Kasumi-1 (cell line): ENCODE data around the gene MDFIC2.
A peak's percentile ranks its signal among the peaks of the same experiment; 100 is the strongest.
"Not testable (repeated sequence)": the region's sequence is repeated elsewhere in the genome, so short reads cannot be mapped to it uniquely, and the experiment has no call there.

Source experiments
- DNase-seq, 2 experiments: peaks; one replicate each; lab custom pipeline; 2025; lab: John Stamatoyannopoulos, UW

MDFIC2 gene

DNA sequence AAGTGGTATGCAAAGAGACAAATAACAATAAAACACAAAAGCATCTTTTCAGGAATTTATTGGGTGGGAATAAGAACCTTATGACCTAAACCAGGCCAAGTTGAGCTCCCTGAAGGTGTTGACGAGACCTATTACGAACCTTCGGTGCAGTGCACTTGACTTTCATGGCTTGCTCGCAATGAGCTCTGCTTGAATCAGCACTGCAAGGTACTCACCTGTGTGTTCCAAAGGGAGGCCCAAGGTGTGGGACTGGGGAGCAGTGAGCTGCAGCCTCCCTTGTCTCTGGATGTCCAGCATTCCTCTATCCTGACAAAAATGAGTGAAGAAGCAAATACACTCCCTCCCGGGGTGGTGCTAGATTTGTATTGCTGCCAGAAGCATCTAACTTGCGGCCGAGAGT lies at the start of gene MDFIC2:
Gene MDFIC2, minus strand, starts transcription at position 303 of the 400 bp plus-strand sequence. CDS start 665 bp downstream, outside the sequence.
- no peak for DNase-seq

DNA sequence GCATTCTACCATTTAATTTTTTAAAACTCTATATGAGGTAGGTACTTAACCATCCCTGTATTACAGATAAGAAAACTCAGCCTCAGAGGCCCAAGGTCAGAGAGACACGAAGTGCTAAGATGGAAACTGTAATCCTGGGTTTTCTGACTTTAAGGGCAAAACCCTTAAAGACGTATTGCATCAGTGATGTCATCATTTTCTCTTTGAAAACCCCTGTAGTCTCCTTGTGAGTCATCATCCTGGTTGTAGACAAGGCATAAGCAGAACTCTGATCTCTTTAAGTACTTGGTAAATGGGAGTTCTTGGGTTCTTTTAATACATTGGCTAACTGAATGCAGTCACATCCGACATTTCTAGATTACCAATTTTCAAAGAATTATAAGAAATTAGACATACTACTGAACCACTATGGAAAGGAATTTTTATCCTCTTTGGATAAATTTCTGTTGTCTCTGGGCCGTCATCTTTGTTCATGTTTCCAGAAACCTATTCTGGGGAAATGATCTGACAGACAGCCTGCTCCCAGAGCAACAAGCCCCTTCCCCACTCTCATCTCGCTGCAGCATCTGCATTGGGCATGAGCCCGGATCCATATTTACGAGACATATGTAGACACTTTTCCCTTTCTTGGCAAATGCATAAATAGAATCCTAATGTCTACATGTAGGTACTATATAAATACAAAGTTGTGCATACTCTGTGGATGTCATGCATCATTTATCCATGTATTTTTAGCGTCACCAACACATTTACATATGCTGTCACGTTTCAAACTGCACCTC lies 48.7 kb upstream of the MDFIC2 start:
- DNase-seq, result peak; percentile 29

DNA sequence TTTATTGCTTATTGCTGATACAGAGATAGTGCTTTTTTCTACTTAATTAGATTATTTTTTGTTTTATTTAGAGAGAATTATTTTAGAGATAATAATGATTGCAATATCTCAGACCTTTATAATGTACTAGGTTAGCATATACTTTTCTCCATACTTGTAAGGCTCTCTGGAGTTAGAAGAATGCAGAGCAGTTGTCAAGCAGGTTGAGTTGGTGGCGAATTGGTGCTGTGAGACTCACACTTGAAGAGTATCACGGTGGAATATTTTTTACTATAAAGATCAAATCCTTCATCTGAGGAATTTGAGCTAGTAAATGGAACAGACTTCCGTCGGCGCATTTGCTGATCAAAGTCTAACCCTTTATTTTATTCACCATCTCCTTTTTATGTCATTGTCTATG lies 47.3 kb upstream of the MDFIC2 start:
- no peak for DNase-seq

DNA sequence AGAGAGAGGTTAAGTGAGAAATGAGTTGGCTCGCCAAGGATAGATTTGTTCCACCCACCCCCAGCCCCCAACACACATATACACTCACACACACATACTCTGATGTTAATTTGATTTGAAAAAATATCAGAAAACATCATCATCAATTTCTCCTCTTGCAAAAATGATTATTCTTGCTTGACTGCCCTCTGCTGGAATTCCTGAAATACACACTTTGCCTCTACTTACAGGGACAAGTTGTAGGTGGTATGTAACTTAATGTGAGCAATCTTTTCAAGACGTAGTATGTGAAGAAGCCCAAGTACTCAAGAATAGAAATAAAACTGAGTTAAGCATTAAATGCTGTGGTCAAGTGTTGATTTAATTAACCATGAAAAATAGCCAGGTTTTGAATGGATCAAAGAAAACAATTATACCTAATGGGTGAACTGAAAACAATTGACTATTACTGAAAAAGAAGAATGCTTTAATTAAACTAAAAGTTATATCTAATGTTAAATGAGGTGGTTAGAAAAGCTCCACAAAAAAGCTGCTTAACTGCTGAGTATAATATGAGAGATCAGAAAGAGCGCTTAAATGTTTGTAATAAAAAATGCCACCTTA lies 46.6 kb upstream of the MDFIC2 start:
- peak; percentile 72 to 76 for DNase-seq

DNA sequence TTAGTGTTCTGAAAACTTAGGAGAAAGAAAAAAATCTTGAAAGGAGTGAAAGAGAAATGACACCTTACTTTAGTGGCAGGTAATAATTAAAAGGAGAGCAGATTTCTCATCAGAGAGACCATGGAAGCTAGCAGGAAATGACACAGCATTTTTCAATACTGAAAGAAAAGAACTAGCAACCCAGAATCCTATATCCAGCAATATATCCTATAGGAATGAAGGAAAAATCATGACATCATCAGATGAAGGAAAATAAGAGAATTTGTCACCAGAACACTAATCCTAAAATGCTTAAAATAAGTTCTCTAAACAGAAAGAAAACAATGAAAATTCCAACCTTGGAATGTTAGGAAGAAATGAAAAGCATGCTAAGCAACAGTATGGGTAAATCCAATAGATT lies 39.8 kb upstream of the MDFIC2 start:
- DNase-seq, result no peak

DNA sequence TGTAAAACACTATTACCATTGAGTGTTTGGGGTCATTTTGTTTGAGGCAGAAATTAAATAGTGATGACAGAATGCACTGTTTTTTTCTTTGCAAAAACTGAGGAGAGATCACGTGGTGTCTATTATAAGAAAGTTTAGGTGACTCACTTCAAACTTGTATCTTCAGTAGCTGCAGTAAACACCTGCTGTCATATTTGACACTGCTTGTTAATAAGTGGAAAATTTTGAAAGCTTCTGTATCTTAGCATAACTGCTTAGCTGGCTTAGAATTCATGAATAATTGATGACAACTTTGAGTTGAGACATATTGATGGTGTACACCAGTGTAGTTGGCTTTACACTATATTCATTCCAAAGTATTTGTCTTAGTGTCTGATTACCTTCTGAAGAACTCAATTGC lies 29.7 kb upstream of the MDFIC2 start:
- no peak for DNase-seq

DNA sequence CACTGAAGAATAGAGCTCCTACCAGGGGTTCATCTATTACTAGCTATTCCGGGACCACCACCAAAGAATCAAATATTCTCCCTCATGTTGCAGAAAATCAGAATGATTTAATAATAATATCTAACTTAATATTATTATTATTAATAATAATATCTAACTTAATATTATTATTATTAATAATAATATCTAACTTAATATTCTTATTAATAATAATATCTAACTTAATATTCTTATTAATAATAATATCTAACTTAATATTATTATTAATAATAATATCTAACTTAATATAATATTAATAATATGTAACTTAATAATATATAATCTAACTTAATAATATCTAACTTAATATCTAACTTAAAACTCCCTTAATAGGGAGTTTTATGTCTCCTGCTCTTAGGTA lies 24.4 kb upstream of the MDFIC2 start:
- not testable (repeated sequence) for DNase-seq

DNA sequence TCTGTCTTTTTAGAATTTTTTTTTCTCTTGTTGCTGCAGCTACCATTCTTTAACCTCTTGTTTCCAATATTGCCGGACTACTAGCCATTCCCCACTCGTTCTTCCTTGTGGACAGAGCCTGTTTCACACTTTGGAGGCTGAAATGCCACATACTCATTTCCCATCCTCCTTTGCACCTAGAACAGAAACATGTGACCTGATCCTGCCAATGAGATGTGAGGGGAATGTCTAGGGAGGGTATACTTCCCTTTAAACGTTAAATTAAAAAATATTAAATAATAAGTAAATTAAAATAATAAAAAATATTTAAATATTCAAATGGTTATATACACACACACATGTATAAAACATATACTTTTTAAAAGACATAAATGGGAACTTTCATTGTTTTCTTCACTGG lies 20.6 kb upstream of the MDFIC2 start:
- no peak for DNase-seq

DNA sequence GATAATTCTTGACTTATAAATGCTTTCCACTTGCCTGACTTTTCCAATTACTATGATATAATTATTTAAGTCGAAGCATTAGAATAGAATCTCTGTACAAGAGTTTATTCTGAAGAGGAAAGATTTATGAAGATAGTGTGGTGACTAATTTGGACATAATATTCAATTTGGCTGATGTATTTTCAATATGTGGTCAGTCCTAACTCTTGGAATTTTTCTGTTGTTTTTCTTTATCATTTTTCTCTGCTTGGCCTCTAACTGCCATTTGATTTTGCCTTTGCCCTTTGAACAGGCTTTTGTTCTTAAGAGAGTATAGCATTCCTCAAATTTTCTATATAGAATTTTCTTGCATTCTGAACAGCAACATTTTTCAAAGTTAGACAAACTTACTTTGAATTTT lies 2.6 kb upstream of the MDFIC2 start:
- no peak for DNase-seq

DNA sequence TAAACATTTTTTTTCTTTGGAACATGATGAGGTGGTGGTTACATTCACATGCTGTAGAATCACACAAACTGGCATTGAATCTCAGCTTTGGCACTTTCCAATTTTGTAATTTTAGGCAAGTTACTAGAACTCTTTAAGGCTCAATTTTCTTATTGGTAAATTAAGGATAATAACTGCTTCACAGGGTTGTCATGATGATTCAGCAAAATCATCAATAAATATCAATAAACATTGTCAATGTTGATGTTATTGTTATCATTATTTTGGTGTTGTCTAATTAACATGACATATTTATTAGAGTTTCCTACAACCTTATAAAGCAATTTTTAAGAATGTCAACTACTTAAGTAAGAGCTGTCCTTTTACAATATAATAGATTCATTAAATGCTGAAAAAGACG lies 1.6 kb downstream of the MDFIC2 start:
- no peak for DNase-seq

DNA sequence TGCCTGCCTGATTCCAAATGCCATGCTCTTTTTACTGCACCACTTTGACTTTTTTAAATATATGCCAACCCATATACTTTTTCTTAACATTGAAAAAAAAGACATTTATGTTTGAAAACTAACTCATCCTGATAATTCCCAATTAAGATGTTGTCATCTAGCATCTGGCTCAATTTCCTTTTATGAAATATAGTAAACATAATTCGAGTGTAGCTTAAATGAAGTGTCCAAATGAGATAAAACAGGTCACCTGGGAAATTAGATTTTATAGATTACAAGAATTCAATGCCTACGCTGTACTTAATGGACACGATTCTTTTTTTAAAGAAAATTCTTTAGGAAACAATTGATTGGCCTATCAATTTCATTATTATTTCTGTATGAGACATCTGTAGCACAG lies 2.8 kb downstream of the MDFIC2 start:
- DNase-seq, result no peak

DNA sequence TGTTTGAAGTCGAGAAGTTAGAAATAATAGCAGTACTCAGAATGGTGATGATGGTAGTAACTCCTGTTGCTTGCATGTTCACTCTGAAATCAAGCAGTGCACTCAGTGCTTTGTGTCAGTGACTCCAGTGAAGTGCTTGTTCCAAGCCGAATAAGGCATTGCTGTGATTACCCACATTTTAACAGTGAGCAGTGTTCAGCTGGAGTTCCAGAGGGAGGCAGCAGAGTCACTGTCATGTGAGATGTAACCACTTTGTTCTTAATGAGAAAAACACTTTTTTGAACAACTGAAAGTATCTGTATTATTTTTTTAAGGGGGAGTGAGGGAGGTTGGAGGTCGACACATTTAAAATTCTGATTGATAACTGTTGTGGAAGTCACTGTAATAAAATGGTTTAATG lies 3.7 kb downstream of the MDFIC2 start:
- DNase-seq, result peak; percentile 50 to 53

DNA sequence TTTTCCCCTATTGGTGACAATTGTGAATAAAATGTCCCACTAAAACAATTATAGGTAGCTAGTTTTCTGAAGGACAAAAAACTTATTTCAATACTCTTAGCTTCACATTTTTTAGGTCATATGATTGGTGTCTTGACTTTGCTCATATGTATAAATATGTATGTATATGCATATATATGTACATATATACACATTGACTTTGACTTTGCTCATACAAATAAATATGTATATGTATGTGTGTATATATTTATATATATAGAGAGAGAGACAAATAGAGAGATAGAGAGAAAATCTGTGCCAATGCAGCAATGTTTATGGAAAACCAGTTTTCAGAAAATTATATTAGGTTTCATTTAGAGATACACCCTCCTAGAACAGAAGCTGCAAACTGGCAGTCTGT lies 5.7 kb downstream of the MDFIC2 start:
- DNase-seq, result no peak

DNA sequence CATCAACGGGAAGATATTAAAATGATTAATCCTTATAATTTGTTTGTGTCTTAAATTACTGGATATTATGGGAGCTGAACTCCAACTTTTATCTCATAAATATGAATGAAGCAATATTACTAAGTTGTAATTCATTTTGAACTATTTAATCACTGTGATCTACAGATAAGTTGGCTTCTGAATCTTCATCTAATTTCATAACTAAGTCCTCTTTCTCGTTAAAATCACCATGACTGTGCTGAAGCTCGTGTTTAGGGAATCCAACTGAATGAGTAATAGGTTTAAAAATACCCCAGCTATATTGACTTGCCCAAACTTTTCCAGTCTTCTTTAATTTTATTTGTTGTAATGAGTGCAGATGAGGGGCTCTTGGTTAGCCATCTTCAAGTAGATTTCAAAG lies 14.1 kb downstream of the MDFIC2 start:
- DNase-seq, result no peak

DNA sequence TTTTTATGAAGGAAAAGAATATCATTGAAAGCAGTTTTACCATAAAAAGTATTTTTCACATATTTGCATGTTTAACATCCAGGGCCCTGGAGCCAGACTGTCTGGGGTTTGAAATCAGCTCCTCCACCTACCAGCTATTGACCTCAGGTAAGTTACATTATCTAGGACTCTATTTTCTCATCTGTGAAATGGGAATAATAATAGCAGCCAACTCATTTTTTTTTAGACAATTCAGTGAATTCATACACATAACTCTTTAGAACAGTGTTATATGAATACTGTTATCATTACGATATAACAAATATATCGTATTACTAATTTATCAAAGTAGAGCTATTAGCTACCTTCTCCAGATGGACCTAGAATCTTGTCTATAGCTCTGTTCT lies 21.3 kb downstream of the MDFIC2 start:
- no peak for DNase-seq

DNA sequence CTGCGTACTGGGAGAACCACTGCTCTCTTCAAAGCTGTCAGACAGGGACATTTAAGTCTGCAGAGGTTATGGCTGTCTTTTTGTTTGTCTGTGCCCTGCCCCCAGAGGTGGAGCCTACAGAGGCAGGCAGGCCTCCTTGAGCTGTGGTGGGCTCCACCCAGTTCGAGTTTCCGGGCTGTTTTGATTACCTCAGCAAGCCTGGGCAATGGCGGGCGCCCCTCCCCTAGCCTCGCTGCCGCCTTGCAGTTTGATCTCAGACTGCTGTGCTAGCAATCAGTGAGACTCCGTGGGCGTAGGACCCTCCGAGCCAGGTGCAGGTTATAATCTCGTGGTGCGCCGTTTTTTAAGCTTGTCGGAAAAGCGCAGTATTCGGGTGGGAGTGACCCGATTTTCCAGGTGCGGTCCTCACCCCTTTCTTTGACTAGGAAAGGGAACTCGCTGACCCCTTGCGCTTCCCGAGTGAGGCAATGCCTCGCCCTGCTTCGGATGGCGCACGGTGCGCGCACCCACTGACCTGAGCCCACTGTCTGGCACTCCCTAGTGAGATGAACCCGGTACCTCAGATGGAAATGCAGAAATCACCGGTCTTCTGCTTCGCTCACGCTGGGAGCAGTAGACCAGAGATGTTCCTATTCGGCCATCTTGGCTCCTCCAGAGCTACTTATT lies 21.9 kb downstream of the MDFIC2 start:
- DNase-seq, result not testable (repeated sequence)

DNA sequence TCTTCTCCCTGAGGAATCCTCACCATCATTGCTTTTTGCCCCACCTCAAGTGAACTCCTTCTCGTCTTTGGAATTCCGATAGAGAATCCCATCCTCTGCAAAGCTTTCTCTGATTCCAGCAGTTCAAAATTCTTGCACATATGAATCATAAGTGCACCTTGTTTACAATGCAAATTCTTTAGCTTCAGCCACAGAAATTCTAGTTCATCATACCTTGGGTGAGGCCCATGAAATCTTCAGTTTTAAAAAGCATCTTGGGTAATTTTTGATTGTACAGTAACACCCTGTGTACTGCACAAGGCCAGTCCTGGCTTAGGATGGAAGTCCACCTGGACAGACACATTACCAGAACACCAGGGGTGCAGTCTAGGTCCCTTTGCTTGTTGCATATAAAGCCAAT lies 30.8 kb downstream of the MDFIC2 start:
- no peak for DNase-seq

DNA sequence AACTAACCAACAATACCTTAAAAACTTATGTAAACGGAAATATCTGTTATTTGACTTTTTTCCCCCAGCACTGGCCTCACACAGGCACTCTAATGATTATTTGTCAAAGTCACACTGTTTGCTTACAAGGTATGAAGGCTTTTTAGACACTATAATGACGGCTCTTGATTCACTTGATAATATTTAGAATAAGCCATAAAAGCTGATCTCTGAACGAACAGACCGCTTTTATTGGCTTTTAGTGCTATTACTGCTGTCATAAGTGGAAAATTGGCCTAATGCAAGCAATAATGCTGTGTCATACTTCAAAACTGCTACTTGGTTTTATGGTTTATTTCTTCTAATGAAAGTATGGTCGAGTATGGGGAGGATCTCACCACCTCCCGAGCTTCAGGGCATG lies 35.1 kb downstream of the MDFIC2 start:
- DNase-seq, result no peak

DNA sequence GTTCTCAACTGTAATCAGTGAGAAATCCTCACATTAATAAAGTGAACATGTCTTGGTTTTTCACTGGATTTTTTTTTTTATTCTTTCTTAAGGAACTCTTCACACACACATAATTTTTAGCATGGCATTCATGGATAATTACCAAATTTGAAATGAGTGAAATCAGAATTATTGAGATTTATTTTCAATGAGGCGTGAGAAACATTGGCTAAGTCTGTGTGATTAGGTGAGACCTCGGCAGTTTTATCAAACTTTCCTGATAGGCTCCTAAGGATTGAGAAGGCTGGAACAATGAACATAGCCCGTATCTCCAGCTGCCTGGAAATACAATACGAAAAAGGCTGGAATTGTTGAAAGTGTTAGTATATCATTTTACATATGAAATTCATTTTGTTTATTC lies 35.5 kb downstream of the MDFIC2 start:
- no peak for DNase-seq

DNA sequence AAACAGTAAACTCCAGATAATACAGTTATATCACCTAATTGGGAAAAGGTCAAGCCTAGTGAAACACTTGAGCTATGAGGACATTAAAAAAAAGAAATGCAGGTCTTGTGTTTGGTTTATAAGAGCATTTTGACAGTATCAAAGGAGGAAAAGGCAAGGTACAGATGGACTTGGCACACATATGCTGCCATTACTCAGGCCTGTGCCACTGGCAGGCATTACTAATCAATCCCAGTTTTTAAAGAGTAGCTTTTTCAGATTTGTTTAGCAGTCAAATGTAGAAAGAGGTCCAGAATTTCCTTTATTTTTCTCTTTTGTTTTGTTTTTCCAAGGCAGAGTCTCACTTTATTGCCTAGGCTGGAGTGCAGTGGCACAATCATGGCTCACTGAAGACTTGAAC lies 38.9 kb downstream of the MDFIC2 start:
- DNase-seq, result no peak

DNA sequence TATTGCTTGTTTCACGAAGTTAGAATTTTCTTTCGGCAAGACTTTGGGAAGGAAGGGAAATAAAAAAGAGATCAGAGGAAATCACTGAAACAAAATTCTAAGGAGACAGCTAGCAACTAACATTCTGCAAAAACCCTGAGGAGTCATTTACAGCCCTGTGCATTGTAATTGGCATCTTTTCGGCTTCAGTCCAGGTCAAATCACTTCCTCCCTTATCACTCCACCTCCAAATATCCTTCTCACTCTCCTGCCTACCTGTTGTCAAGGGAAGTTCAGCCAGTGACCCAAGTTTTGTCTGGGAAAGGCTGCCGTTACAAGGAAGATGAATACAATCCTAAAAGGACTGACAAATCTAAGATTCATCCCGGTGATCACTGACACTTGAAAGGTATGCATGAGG lies 39.6 kb downstream of the MDFIC2 start:
- DNase-seq, result no peak

DNA sequence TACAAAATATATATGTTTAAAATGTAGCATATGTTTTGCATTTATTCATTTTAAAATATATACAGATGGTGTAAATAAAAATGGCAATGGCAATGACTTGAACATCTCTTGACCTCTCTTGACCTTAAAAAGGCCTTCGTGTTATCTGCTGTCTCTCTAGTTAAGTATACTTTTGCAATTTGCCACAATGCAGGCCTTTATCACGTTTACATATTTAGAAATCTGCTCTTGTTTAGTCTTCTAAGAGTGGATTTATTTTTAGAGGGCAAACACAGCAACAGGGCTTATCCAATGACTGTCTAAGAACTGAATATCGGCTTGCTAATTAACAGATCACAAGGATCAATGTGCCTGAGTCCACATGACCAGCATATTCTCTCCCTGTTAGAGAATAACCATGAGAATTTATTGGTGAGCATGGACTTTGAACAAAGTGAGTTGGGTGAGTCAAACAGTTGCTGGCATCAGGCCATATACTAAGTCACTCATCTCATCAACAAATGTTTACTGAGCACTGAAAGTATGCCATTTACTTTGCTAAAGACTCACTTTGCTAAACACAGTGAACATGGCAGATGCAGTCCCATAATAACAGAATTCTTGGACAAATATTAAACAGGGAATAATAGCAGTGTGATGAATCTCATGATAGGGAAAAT lies 48.2 kb downstream of the MDFIC2 start:
- no peak for DNase-seq

DNA sequence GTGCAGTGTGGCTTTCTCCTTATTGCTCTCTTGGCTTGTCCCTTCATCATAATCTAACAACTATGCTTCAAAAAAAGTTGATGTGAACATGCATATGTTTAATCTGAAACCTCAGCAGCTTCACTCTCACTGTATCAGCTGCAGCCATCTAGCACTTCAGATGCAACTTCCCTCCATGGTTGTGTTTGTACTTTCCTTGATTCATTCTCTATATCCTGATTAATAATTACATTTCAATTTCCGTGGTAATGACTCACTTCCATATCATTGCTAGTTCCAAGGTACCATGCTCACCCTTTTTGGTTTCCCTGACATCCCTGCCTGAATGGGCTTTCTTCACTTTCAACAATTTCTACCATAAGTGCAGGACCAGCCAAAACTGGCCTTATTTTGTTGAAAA lies 51.2 kb downstream of the MDFIC2 start:
- DNase-seq, result no peak
